HCT116 (cell line): Measurements from ENCODE around the gene SLC8A1.

Experiments
- CEBPB ChIP-seq: IDR thresholded peaks from 2 replicates; pipeline ENCODE4 v1.6.1; 2012; ENCODE audit warnings: low read depth
- ELF1 ChIP-seq: IDR thresholded peaks from 2 replicates; pipeline ENCODE4 v1.6.1; 2012; ENCODE audit warnings: low read depth, borderline replicate concordance
- EZH2 ChIP-seq: fragments of 200-600 bp; sonication (generic); IDR thresholded peaks from 2 replicates; pipeline ENCODE4 v1.6.1; 2017; ENCODE audit warnings: antibody characterized with exemption, mixed run types
- POLR2A ChIP-seq: IDR thresholded peaks from 2 replicates; pipeline ENCODE4 v1.7.0; 2011; ENCODE audit warnings: borderline replicate concordance; ENCODE audit not compliant: insufficient read depth, insufficient read length; ENCODE audit errors: extremely low read depth
- POLR2AphosphoS5 ChIP-seq: IDR thresholded peaks from 2 replicates; pipeline ENCODE4 v1.6.1; 2011; ENCODE audit warnings: mild to moderate bottlenecking, low read depth, low read length, moderate library complexity
- RAD21 ChIP-seq: IDR thresholded peaks from 2 replicates; pipeline ENCODE4 v1.6.1; 2012; ENCODE audit warnings: low read depth, mild to moderate bottlenecking
- SIN3A ChIP-seq: IDR thresholded peaks from 2 replicates; pipeline ENCODE4 v1.6.1; 2012; ENCODE audit warnings: low read depth
- SRF ChIP-seq: IDR thresholded peaks from 2 replicates; pipeline ENCODE4 v1.6.1; 2012; ENCODE audit warnings: low read depth
- YY1 ChIP-seq: IDR thresholded peaks from 2 replicates; pipeline ENCODE4 v1.6.1; 2011; ENCODE audit warnings: low read length, low read depth, moderate library complexity, mild to moderate bottlenecking; ENCODE audit not compliant: insufficient replicate concordance; ENCODE audit errors: extremely low read depth
- TF ChIP-seq, protein P1 (sequence below), 3 experiments: fragments of 200-600 bp in 1 of 3; sonication (generic) in 1 of 3; IDR thresholded peaks in 2 of 3; conservative IDR thresholded peaks in 1 of 3; 2 replicates each; pipeline ENCODE4 v1.5.1; 2012 to 2017; ENCODE audit warnings: low read depth in 2 of 3, low read length in 2 of 3, antibody characterized with exemption in 1 of 3, borderline replicate concordance in 1 of 3, control low read depth in 1 of 3, mild to moderate bottlenecking in 1 of 3, mixed read lengths in 1 of 3, mixed run types in 1 of 3, moderate library complexity in 1 of 3; ENCODE audit not compliant: insufficient read depth in 1 of 3
- TF ChIP-seq, protein P2 (sequence below): IDR thresholded peaks from 2 replicates; pipeline ENCODE4 v1.6.1; 2012
- TF ChIP-seq, protein P3 (sequence below): IDR thresholded peaks from 2 replicates; pipeline ENCODE4 v1.6.1; 2012; ENCODE audit warnings: low read depth
- TF ChIP-seq, protein P4 (sequence below): IDR thresholded peaks from 2 replicates; pipeline ENCODE4 v1.6.1; 2011; ENCODE audit warnings: mild to moderate bottlenecking, low read length, moderate library complexity; ENCODE audit not compliant: insufficient replicate concordance; ENCODE audit errors: extremely low read depth

DNA sequence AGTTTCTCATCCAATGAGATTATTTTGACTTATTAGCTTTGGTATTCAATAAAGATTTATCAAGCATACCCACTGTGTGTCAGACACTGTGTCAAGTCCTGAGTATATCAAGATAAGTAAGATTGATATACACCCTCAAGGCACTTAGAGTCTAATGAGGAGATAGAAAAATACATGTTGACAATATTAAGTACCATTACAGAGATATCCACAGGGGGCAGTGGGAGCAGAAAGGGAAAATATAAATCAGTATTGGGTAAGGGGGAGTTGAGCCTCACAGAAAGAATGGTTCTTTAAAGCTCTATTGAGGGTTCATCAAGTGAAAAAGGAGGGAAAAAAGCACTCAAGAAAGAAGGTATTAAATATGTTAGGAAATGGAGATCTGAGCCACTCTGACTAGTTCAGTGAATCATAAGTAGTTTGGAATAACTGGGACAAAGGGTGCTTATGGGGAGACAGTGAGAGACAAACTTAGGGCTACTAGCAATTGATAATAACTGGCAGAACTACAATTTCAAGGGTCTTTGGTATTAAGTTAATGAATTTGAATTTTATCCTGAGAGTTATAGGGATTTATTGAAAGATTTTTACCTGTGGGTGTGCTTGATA is 45.5 kb upstream of the SLC8A1 start:
- TF ChIP-seq, protein P1, sequence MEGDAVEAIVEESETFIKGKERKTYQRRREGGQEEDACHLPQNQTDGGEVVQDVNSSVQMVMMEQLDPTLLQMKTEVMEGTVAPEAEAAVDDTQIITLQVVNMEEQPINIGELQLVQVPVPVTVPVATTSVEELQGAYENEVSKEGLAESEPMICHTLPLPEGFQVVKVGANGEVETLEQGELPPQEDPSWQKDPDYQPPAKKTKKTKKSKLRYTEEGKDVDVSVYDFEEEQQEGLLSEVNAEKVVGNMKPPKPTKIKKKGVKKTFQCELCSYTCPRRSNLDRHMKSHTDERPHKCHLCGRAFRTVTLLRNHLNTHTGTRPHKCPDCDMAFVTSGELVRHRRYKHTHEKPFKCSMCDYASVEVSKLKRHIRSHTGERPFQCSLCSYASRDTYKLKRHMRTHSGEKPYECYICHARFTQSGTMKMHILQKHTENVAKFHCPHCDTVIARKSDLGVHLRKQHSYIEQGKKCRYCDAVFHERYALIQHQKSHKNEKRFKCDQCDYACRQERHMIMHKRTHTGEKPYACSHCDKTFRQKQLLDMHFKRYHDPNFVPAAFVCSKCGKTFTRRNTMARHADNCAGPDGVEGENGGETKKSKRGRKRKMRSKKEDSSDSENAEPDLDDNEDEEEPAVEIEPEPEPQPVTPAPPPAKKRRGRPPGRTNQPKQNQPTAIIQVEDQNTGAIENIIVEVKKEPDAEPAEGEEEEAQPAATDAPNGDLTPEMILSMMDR (IDR thresholded peaks at IDR 0.05 in 2 of 3, conservative IDR thresholded peaks at IDR 0.05 in 1 of 3; ENCODE audit: borderline replicate concordance in 1 of 3, insufficient read depth in 1 of 3, low read depth in 2 of 3, low read length in 2 of 3) = peak in 2 of 3 experiments; percentile 9 to 29; a peak in 1 of 6 replicates
- TF ChIP-seq POLR2A (no peak), RAD21 (no peak), ELF1 (no peak), POLR2AphosphoS5 (no peak), YY1 (no peak), SRF (no peak), SIN3A (no peak), EZH2 (no peak), CEBPB (no peak)
- TF ChIP-seq, protein P2, sequence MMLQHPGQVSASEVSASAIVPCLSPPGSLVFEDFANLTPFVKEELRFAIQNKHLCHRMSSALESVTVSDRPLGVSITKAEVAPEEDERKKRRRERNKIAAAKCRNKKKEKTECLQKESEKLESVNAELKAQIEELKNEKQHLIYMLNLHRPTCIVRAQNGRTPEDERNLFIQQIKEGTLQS = no peak
- TF ChIP-seq, protein P3, sequence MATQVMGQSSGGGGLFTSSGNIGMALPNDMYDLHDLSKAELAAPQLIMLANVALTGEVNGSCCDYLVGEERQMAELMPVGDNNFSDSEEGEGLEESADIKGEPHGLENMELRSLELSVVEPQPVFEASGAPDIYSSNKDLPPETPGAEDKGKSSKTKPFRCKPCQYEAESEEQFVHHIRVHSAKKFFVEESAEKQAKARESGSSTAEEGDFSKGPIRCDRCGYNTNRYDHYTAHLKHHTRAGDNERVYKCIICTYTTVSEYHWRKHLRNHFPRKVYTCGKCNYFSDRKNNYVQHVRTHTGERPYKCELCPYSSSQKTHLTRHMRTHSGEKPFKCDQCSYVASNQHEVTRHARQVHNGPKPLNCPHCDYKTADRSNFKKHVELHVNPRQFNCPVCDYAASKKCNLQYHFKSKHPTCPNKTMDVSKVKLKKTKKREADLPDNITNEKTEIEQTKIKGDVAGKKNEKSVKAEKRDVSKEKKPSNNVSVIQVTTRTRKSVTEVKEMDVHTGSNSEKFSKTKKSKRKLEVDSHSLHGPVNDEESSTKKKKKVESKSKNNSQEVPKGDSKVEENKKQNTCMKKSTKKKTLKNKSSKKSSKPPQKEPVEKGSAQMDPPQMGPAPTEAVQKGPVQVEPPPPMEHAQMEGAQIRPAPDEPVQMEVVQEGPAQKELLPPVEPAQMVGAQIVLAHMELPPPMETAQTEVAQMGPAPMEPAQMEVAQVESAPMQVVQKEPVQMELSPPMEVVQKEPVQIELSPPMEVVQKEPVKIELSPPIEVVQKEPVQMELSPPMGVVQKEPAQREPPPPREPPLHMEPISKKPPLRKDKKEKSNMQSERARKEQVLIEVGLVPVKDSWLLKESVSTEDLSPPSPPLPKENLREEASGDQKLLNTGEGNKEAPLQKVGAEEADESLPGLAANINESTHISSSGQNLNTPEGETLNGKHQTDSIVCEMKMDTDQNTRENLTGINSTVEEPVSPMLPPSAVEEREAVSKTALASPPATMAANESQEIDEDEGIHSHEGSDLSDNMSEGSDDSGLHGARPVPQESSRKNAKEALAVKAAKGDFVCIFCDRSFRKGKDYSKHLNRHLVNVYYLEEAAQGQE = no peak
- TF ChIP-seq, protein P4, sequence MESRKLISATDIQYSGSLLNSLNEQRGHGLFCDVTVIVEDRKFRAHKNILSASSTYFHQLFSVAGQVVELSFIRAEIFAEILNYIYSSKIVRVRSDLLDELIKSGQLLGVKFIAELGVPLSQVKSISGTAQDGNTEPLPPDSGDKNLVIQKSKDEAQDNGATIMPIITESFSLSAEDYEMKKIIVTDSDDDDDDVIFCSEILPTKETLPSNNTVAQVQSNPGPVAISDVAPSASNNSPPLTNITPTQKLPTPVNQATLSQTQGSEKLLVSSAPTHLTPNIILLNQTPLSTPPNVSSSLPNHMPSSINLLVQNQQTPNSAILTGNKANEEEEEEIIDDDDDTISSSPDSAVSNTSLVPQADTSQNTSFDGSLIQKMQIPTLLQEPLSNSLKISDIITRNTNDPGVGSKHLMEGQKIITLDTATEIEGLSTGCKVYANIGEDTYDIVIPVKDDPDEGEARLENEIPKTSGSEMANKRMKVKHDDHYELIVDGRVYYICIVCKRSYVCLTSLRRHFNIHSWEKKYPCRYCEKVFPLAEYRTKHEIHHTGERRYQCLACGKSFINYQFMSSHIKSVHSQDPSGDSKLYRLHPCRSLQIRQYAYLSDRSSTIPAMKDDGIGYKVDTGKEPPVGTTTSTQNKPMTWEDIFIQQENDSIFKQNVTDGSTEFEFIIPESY = no peak
